Gastrocnemius medialis (tissue), 4 donors: Measurements from ENCODE around the gene GRIA1.

Source experiments
- CTCF ChIP-seq, 5 experiments: fragments of 450-650 bp in 3 of 5; fragments of 200-600 bp in 2 of 5; sonication (generic) in 2 of 5; IDR thresholded peaks in 4 of 5; conservative IDR thresholded peaks in 1 of 5; 1 replicate in 4 of 5; 2 replicates in 1 of 5; pipeline ENCODE4 v1.5.1; 2016 to 2019; ENCODE audit warnings: antibody characterized with exemption in 5 of 5, mild to moderate bottlenecking in 3 of 5, moderate library complexity in 3 of 5
- POLR2A ChIP-seq, 2 donors: fragments of 450-650 bp; IDR thresholded peaks; one replicate each; pipeline ENCODE4 v1.6.1; 2017; ENCODE audit warnings: antibody characterized with exemption in 2 of 2, mild to moderate bottlenecking in 2 of 2, moderate library complexity in 2 of 2

- TF ChIP-seq CTCF (IDR thresholded peaks at IDR 0.05 in 4 of 5, conservative IDR thresholded peaks at IDR 0.05 in 1 of 5) (no peak), POLR2A (IDR thresholded peaks at IDR 0.05) (no peak)
These were observed 129.3 kb downstream of the GRIA1 start for GRCh38 chr5:153619771-153620170.
